AG04449 (cell line): ENCODE data around the gene MAN2B1.
"Not testable (repeated sequence)": the region's sequence is repeated elsewhere in the genome, so short reads cannot be mapped to it uniquely, and the experiment has no call there.

Experiments
- CTCF ChIA-PET: fragments of 350-600 bp; formaldehyde crosslinking; extraction: SDS; loops from one replicate; lab custom pipeline; 2021; ENCODE audit warnings: antibody characterized with exemption; lab: Yijun Ruan, JAX
- POLR2A ChIA-PET: fragments of 400-600, 350-600 bp; formaldehyde crosslinking; extraction: SDS; loops from one replicate; lab custom pipeline; 2020; ENCODE audit warnings: antibody characterized with exemption, inconsistent platforms; lab: Yijun Ruan, JAX
- DNase-seq: peaks from one replicate; pipeline ENCODE4 v3.0.0-alpha.2; 2010; ENCODE audit warnings: low read depth, low spot score
- H3K4me3 ChIP-seq: 2 replicates; pipeline ENCODE4 v1.5.1; 2011; ENCODE audit warnings: low read depth, mild to moderate bottlenecking, control low read depth, low read length
- TF ChIP-seq, protein P1 (sequence below): IDR thresholded peaks from one replicate; pipeline ENCODE4 v1.5.1; 2011; ENCODE audit warnings: mild to moderate bottlenecking, moderate library complexity, low read length, control low read depth, inconsistent platforms; ENCODE audit not compliant: insufficient read depth; ENCODE audit errors: missing control alignments

The MAN2B1 gene

DNA sequence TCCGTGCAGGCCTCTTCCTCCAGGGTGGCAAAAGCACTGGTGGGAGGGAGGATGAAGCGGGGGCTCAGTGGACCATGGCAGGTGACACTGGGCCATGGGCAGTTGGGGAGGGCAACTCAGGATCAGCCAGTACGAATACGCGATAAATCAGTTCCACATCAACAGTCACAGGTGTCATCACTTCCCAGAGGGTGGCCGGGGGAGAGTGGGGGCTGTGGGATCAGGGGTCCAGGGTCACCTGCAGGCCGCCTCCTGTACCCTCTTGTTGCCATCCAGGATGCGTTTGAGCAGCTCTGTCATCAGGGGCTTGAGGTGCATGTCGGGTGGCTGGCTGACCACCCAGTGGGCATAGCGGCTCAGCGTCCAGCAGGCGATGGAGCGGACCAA lies 39.8 kb upstream of the MAN2B1 start:
- TF ChIP-seq, protein P1, sequence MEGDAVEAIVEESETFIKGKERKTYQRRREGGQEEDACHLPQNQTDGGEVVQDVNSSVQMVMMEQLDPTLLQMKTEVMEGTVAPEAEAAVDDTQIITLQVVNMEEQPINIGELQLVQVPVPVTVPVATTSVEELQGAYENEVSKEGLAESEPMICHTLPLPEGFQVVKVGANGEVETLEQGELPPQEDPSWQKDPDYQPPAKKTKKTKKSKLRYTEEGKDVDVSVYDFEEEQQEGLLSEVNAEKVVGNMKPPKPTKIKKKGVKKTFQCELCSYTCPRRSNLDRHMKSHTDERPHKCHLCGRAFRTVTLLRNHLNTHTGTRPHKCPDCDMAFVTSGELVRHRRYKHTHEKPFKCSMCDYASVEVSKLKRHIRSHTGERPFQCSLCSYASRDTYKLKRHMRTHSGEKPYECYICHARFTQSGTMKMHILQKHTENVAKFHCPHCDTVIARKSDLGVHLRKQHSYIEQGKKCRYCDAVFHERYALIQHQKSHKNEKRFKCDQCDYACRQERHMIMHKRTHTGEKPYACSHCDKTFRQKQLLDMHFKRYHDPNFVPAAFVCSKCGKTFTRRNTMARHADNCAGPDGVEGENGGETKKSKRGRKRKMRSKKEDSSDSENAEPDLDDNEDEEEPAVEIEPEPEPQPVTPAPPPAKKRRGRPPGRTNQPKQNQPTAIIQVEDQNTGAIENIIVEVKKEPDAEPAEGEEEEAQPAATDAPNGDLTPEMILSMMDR, result no peak
- no peak overlapping the region for H3K4me3 ChIP-seq
- ChIA-PET POLR2A (no interaction called here), CTCF (interaction anchor here (1.1 to 1.2 kb wide), 2 partner anchors 8 to 9 kb away, joined by 3 read pairs; no protein-coding TSS in a partner anchor)
- DNase-seq, result no peak

DNA sequence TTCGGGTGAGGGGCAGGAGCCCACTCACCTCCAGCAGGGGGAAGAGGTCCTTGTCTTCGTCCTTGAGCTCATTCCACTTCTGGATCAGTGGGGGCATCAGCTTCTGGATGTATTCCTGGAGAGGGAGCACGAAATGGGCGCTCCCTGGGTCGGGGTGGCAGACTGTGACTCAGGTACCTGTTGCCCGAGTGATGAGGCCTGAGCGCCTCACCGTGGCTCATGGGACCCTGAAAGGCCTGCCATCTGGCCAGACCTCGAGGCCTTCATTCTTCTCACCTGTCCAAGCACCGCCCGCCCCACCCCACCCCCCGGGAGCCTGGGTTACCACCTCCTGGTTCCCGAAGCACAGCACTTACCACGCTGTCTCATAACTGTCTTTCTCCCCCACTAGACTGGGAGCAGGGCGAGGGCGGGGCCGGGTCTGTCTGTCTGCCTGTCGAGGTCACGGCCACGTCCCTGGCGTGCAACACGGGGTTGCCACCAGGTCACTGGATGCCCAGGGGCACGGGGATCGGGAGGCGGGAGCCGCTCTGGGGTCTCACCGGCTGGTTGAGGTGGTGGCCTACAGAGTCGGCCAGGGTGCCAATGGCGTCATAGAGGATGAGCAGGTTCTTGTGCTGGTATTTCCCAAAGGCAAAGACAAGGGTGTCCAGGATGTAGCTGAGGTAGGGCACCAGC lies 39.3 kb upstream of the MAN2B1 start:
- ChIA-PET CTCF (interaction anchor here (1.1 to 1.2 kb wide), 2 partner anchors 8 to 10 kb away, joined by 3 read pairs; no protein-coding TSS in a partner anchor), POLR2A (no interaction called here)
- no peak for DNase-seq
- TF ChIP-seq, protein P1, result no peak
- no peak overlapping the region for H3K4me3 ChIP-seq

DNA sequence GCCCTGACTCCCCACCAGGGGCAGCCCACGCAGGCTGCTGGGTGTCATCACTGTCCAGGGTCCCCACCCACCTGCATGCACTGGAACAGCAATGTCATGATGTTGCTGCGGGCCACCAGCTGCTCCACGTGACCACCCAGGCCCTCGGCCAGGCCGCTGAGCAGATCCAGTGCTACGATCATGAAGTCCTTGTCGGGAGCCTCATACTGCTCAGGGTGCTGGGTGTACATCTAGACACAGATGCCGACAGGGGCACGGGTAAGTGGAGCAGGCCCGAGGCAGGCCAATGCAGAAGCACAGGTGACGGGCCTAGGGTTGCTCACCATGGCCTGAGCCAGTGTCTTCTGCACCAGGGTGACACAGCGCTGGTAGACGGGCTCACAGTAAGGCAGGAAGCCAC lies 38.6 kb upstream of the MAN2B1 start:
- POLR2A ChIA-PET, result no interaction called here
- CTCF ChIA-PET, result interaction anchor here (1.2 to 1.4 kb wide), 2 partner anchors 9 to 10 kb away, joined by 3 to 4 read pairs; no protein-coding TSS in a partner anchor

DNA sequence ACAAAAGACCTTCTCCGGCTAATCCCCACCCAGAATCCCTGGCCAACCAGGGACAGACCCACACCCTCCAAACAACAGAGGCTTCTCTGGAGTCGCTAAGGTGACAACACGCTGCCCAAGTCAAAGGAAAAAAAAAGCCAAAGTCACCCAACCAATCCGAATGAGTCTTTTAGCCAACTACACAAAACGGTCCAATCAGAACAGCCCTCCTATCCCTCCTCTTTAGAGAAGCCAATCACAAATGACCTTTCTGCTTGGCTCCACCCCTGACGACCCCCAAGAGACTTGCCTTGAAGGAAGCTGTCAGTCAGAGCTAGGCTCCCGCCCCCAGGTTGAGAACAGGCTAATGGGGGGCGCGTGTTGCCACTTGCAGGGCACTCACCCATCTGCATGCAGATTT lies 36.5 kb upstream of the MAN2B1 start:
- H3K4me3 ChIP-seq, result no peak overlapping the region
- ChIA-PET POLR2A (no interaction called here), CTCF (interaction anchor here (1.1 kb wide), 1 partner anchor 74 kb away, joined by 3 read pairs; no protein-coding TSS in a partner anchor)
- no peak for DNase-seq
- TF ChIP-seq, protein P1, result no peak

More for the DNA sequence above, 38.6 kb upstream of the MAN2B1 start:
- DNase-seq, result no peak
- H3K4me3 ChIP-seq, result no peak overlapping the region
- TF ChIP-seq, protein P1, result no peak

DNA sequence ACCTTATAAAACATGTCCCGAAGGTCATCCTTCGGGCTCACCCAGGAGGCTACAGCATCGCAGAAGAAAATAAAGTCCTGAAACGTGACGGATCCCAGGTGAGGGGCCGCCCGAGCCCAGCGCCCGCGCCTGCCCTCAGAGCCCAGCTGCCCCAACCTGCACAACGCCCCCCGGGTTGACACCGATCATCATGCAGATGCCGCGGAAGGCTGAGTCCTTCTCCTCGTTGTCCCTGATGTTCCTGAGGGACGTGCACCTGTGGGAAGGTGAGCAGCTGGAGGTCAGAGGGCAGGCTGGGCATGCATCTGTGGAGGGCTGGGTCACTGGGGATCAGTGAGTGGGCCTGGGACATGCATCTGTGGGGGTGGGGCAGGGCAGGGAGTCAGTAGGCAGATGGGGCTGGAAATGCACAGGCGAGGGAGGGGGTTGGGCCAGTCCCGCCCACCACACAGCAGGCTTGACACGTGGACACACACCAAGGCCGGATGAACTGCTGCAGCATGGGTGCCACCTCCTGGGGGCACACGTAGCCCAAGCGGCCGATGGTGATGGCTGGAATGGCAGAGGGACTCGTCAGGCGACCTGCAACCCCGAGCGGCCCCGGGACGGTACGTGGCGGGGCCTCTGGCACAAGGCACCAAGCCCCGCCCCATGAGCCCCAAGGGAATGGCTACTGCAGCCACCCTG lies 35.2 kb upstream of the MAN2B1 start:
- DNase-seq, result no peak
- POLR2A ChIA-PET, result interaction anchor here (0.7 kb wide), 1 partner anchor 19 kb away, joined by 4 read pairs; no protein-coding TSS in a partner anchor
- CTCF ChIA-PET, result no interaction called here
- no peak overlapping the region for H3K4me3 ChIP-seq
- TF ChIP-seq, protein P1, result no peak

DNA sequence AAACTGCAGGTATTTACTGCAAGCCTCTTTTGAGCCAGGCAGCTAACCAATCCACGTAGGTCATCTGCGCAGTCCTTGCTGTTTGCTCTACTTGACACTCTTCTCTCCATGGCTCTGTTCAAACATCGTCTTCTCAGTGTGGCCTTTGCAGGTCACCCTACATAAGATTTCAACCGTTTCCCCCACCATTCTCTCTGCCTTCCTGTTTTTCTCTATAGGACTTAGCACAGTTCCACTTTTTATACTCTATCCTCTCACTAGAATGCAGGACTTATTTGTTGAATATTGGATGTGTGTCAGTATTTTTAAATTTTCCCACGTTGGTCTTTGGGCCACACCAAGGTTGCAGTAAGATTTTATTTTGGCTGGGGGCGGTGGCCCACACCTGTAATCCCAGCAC lies 31.6 kb upstream of the MAN2B1 start:
- TF ChIP-seq, protein P1, result no peak
- POLR2A ChIA-PET, result no interaction called here
- no peak overlapping the region for H3K4me3 ChIP-seq
- DNase-seq, result no peak
- CTCF ChIA-PET, result interaction anchor here (0.6 to 4.1 kb wide), 5 partner anchors 10 to 636 kb away, joined by 3 to 12 read pairs (median 5); no protein-coding TSS in a partner anchor

DNA sequence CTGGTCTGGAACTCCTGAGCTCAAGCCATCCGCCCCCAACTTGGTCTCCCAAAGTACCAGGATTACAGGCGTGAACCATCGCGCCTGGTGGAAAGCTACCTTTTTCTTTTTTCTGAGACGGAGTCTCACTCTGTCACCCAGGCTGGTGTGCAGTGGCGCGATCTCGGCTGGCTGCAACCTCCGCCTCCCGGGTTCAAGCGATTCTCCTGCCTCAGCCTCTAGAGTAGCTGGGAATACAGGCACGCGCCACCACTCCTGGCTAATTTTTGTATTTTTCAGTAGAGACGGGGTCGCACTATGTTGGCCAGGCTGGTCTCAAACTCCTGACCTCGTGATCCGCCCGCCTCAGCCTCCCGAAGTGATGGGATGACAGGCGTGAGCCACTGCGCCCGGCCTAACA lies 30.9 kb upstream of the MAN2B1 start:
- CTCF ChIA-PET, result interaction anchor here (0.6 to 4.1 kb wide), 9 partner anchors 14 to 635 kb away, joined by 3 to 17 read pairs (median 6); no protein-coding TSS in a partner anchor
- not testable (repeated sequence) for H3K4me3 ChIP-seq, DNase-seq
- POLR2A ChIA-PET, result interaction anchor here (1.3 to 2.0 kb wide), 4 partner anchors 12 to 151 kb away, joined by 3 to 8 read pairs (median 4); partner anchors contain the start of genes JUNB and TRIR
